NCI-H146 treated with DMSO at 0.1 percent for 48 hours (cell line): ENCODE results near the gene LRP10.
A peak's percentile ranks its signal among the peaks of the same experiment; 100 is the strongest.
"Not testable (repeated sequence)": the region's sequence is repeated elsewhere in the genome, so short reads cannot be mapped to it uniquely, and the experiment has no call there.

Experiments
- DNase-seq: peaks from one replicate; lab custom pipeline; 2025; ENCODE audit not compliant: unreplicated experiment; lab: John Stamatoyannopoulos, UW

LRP10 gene, protein sequence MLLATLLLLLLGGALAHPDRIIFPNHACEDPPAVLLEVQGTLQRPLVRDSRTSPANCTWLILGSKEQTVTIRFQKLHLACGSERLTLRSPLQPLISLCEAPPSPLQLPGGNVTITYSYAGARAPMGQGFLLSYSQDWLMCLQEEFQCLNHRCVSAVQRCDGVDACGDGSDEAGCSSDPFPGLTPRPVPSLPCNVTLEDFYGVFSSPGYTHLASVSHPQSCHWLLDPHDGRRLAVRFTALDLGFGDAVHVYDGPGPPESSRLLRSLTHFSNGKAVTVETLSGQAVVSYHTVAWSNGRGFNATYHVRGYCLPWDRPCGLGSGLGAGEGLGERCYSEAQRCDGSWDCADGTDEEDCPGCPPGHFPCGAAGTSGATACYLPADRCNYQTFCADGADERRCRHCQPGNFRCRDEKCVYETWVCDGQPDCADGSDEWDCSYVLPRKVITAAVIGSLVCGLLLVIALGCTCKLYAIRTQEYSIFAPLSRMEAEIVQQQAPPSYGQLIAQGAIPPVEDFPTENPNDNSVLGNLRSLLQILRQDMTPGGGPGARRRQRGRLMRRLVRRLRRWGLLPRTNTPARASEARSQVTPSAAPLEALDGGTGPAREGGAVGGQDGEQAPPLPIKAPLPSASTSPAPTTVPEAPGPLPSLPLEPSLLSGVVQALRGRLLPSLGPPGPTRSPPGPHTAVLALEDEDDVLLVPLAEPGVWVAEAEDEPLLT

DNA sequence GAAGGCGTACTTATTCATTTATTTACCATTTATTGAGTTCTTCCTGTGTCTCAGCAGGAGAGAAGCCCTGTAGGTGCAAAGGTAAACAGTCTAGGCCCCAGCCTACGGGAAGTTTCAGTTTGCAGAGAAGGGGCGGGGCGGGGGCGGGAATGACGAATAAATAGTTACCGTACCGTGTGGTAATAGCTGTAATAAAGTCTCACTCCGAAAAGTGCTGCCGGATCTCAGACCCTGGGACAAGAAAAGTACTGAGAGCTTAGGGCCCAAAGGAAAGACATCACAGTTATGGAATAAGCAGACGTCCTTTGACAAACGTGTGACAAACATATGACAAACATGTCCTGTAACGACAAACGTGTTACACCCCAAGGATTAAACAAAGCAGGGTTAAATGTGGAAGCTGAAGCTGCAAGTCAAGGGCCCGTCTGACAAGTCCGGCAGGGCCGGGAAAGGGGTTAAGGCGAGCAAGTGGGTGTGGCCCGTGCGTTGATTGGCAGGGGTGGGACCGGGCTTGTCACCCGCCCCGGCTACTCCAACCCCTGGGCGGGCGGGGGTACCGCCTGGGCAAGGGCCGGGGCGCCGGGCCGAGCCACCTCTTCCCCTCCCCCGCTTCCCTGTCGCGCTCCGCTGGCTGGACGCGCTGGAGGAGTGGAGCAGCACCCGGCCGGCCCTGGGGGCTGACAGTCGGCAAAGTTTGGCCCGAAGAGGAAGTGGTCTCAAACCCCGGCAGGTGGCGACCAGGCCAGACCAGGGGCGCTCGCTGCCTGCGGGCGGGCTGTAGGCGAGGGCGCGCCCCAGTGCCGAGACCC lies at the start of gene LRP10:
Gene LRP10 (plus strand): TSS at position 517 of the 809 bp plus-strand sequence. CDS start 564 bp downstream, outside the sequence.
- DNase-seq = peak; percentile 74

DNA sequence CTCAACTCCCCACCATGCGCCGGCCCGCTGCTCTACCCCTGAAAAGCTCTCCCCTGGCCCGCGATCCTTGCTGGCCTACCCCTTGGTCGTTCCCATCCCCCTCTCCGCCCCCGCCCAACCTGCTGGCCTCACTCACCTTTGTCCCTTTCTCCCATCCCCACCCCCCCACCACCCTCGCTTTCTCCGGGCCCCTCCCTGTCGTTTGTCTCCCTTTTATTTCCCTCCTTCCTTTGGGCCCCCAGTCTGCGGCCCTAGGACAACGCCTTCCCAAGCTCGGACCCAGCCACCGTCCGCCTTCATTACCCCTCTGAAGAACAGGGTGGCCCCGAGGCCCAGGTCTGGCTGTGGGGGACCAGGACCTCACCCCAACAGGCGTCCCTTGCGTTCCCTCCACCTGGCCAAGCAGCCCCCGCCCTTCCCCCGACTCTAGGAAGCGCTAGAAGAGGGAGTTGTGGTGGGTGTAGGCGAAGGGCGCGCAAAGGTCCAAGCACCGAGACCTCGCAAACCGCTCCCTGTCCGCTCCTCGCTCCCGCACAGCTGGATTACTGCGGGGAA lies 49.4 kb upstream of the LRP10 start:
- DNase-seq = no peak

DNA sequence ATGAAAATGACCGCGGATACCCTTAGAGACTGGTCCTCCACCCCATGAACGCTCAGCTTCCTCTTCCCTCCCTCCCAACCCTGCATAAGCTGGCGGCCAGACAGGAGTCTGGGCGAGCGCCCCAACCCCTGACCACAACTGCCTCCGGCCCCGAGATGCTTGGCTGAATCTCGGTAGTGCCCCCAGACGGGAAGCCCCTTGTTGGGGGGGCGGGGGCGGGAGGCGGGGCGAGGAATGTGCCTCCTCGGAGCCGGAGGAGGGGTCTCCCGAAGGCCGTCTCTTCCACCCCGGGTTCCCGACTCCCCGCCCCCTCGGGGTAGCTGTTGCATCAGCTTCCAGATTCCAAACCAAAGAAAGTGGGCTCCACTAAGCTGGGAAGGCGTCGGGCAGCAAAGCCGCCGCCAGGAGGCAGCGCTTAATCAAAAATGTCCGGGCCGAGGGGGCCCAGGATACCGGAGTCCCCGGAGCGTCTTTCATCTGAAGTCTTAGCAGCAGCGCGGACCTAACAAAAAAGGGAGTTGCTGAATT lies 48.9 kb upstream of the LRP10 start:
- DNase-seq = no peak

DNA sequence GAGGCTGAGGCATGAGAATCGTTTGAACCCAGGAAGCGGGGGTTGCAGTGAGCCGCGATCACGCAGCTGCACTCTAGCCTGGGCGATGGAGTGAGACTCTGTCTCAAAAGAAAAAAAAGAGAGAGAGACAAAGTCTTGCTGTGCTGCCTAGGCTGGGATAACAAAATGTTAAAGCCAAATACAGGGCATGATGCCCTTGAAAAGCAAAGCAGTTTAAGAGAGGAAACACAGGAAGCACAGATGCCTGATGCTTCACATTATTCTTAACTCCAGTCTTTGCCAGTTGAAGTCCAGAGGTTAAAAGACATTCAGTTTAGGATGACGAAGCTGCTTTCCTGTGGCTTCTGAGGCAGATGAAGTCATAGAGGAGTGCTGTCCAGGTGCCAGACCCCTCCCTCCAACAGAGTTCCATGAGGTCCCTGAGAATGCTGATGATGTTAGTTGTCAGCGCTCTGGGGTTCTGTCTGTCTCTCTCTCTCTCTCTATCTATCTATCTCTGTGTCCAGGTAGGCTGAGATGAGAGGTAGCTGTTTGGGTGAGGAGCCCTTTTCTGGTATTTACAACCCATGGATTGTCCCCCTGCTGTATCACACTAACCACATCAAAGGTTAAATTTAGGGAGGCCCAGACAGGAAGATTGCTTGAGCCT lies 46.7 kb upstream of the LRP10 start:
- no peak for DNase-seq

DNA sequence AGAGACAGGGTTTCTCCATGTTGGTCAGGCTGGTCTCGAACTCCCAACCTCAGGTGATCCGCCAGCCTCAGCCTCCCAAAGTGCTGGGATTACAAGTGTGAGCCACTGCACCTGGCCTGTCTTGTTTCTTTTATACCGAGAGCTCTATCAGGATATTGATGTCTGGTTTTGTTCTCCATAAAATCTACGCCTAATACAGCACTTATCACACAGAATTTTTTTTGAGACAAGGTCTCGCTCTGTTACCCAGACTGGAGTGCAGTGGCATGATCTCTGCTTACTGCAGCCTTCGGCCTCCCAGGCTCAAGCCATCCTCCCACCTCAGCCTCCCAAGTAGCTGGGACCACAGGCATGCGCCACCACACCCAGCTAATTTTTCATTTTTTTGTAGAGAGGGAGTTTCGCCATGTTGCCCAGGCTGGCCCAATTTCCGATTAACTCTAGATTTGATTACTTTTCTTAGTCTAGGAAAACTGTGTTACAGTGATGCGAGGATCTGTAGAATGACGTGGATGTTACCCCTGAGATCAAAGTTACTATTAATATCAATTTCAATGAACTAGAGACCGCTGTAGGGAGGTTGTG lies 42.4 kb upstream of the LRP10 start:
- DNase-seq = not testable (repeated sequence)

DNA sequence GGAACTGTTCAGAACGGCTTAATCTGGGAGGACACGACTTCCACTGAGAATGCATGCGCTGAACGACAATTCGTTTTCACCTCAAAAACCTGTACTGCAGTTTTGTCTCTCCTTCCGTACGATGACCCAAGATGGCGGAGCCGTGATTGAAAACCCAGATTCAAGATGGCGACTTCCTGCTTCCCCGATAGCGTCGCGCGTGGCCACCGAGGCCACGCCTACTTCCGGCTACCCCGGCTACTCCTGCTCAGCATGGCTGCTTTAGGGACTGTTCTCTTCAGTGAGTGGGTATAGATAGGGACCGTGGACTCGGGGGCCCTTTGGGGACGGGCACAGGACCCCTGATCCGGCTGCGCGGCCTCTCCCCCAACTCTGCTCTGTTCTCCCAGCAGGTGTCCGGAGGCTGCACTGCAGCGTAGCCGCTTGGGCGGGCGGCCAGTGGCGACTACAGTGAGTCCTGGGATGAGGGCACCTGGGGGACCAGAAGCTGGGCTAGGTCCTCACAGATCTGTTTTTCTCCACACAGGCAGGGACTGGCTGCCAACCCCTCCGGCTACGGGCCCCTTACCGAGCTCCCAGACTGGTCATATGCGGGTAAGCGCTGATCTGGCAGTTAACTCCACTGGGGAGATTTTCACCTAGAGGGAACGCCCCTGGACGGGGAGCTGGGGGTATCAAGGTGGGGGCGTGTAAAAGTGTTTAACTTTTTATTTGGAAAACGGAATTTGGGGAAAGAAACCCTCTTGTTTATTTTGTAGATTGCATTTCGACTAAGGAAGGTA lies 41.7 kb upstream of the LRP10 start, which contains the start of gene MRPL52:
Gene MRPL52 (plus strand): TSS at position 227 of the 782 bp plus-strand sequence. CDS start 26 bp downstream, at position 253.
- DNase-seq = peak; percentile 83

DNA sequence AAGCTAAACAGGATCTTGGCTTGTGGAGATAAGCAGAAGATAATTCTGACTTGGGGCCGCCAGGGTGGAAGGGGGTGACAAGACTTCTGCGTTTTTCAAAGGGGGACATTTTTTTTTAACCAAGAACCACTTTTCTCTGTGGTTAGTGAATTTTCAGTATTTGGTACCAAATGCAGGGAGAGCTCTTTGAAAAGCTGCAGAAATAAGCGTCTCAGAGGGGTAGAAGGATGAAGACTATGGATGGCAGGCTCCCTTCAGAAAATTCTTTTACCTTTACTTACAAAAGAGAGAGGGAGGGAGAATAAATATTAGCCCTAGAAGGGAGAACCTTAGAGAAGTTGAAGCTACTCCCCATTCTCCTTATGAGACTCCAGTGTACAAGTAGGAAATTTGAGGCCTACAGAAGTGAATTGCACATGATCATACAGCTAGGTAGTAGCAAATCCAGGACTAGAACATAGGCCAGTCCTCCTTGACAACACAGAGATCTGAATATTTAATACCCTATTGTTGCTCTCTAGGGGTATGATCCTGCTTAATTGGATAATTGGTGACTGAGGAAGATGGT lies 41.0 kb upstream of the LRP10 start:
- no peak for DNase-seq

DNA sequence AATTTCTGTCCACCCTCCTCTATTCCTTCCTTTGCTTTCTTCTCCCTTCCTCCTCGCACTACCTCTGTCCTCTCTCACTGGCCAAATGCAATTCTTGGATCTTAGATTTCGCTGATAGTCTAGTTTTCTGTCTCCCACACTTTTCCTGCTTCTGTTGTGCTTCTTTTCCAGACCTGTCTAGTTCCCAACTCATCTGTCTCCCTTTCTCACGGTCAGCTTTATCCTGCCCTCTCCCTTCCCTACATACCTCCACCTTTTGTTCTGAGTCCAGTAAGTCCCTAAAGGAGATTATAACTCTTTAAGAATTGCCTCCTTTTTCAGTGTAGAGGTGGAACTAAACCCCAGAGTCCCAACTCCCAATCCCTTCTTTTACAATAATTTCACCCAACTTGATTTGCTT lies 36.0 kb upstream of the LRP10 start:
- no peak for DNase-seq

DNA sequence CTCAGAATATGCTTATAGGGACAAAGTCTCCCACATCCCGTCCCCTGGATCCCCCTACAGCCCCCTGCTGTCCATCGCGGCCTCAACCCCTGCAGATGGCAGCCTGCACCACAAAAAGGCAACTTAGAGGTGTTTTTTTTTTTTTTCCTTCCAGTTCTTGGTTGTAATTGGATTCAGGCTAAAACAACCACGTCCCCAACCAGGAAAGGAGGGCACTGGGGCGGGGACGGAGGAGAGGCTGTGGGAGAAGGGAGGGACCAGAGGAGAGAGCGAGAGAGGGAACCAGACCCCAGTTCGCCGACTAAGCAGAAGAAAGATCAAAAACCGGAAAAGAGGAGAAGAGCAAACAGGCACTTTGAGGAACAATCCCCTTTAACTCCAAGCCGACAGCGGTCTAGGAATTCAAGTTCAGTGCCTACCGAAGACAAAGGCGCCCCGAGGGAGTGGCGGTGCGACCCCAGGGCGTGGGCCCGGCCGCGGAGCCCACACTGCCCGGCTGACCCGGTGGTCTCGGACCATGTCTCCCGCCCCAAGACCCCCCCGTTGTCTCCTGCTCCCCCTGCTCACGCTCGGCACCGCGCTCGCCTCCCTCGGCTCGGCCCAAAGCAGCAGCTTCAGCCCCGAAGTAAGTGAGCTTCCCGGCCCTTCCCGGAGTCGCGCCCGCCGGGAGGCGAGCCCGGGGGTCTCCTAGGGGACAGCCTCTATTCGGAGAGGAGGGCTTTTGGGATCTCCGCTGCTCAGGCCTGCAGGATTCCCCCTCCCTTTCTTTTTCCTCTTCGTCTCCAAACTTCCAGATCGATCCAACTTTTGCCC lies 35.0 kb upstream of the LRP10 start, which contains the start of gene MMP14:
Gene MMP14 (plus strand): TSS at position 285 of the 813 bp plus-strand sequence. CDS start 233 bp downstream, at position 518.
- DNase-seq = no peak

DNA sequence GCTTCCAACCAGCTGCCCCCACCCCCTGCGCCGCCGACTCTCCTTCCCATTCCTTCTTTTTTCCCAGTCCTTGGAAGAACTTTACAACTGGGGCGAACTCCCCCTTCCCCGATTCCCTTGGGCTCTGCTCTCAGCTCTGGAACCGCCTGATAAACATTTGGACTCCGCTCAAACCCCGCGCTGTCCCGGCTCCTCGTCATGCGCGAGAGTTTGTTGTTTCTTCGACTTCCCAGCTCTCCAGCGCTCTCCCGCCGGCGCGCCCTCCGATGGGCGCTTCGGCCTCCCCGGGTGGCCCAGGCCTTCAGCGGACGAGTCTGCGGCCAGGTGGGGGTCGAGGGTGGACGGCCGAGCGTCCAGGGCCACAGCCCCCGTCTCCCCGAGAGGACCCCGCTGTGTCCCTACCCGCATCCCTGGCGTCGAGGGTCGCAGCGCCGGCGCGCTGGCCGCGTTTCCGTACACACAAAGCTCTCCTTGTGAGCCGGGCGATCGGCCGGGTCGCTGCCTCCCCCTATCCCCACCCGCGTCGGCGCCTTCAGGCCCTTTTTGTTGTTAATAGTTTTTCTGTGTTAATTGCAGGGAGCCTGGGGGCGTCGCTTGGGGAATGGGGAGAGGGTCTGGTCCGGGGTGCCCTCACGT lies 34.3 kb upstream of the LRP10 start:
- no peak for DNase-seq

DNA sequence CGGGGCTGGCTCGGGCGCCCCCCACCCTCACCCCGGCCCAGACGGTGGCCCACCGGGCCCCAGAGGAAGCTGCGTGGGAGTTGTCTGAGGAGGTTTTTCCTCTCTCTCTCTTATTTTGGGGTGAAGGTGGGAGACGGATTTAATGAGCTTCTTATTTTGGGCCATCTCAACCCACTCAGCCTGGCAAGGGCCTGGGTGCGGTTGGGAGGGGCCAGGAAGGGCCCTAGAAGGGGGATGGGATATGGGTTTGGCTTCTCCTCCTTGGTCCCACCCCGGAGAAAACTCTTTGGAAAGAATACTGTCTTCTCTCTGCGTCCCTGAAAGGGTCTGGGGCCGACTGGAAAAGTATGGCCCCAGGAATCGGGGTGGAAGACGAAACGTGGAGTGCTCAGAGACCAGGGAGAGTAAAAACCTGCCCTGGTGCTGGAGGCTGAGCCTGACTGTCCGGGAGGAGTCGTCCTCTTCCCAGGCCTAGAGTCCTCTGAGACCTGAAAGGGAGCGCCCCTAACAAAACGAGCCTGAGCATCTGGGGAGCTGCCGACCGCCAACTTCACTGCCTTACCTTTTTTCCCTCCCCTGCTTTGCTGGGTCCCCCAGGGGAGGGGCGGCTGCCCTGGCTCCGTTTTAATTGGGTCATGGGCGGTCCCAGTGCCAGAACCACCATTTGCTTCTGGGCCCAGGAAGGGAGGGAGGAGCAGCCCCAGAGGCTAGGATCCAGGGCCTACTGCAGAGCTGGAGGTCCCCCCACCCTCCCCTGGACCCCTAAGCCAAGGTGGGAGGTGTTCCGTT lies 33.6 kb upstream of the LRP10 start:
- no peak for DNase-seq

DNA sequence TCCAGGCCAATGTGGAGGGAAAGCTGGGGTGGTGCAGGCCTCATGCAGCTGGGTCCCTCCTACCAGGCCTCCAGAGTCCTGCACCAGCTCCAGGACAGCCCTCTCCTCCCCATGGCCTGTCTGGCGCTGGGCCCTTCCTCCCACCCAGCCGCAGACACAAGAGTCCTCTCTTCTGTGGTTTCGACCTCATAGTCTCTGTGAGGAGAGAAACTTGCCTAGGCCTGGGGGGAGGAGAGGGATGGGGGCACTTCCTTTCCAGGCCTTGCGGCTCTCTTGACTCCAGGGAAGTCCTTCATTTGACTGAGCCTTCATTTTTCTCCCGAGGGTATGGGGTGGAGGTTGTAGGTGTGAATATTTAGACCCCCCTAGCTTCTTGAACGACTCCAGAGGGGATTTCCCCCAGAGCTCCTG lies 32.9 kb upstream of the LRP10 start:
- no peak for DNase-seq

DNA sequence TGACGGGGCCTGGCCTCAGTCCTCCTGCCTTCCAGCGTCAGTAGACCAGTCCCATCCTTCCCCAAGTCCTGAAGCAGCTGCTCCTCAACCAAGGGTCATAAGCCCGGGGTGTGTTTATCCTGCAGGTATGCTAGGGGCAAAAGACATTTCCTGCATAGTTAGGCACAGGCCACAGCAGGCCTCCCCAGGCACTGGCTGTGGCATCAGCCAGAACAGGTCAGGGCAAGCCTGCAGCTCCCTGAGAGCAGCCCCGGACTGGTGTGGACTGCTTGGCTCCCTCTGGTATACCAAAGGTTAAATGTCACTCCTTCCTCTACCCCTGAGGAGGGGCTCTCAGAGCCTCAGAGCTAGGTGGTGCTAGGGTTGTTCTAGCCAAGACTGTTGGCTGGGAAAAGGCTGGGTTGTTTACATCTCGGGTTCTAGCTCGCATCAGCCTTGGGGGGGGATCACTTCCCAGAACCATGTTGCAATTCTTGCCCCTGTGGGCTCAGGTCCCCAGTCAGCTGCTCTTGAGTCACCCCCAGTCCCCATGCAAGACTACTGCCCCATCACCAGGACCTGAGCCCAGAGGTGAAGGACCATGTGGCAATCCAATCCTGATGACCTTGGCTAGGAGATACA lies 32.3 kb upstream of the LRP10 start:
- DNase-seq = no peak

DNA sequence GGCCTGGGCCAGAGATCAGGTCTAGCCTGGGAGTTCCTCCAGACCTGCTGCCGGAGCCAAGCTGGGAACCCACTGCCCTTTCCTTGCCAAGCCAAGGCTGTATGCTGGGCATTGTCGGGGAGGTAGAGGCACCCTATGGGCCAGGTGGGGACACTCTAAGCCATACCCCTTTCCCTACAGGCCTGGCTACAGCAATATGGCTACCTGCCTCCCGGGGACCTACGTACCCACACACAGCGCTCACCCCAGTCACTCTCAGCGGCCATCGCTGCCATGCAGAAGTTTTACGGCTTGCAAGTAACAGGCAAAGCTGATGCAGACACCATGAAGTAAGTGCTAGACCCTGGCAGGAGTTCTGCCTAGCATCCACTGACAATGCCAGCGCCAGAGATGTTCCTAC lies 30.2 kb upstream of the LRP10 start:
- no peak for DNase-seq

DNA sequence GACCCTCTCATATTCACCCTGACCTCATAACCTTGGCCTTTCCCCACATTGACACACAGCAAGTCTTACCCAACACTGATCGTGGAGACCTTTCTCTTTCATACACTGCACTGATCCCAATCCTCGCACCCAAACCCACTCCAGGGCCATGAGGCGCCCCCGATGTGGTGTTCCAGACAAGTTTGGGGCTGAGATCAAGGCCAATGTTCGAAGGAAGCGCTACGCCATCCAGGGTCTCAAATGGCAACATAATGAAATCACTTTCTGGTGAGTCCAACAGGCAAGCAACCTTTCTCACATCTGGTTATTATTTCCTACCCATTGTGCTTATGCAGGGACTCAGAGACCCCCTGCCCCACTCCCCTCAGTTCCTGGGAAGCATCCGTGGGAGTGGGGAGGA lies 29.8 kb upstream of the LRP10 start:
- DNase-seq = no peak
